IMR-90 (cell line): ENCODE results near the gene SLC4A3. TPM values are rescaled to one million over a fixed set of nuclear protein-coding genes. Genes with fewer than 3 reads are reported as not detected.
A peak's percentile ranks its signal among the peaks of the same experiment; 100 is the strongest.

Experiments used
- ATAC-seq: fragments of 200-7000 bp; cut with Tn5 transposase; 2 replicates; pipeline ENCODE4 v1.9.1; 2020; ENCODE audit warnings: low read depth, mild to moderate bottlenecking, moderate library complexity
- BruUV-seq: library from RNA; stranded (reverse); fragments of 400-500 nt; replicated peaks from 2 replicates; lab custom pipeline; 2021; lab: Mats Ljungman, UMichigan
- CTCF ChIA-PET: fragments of 300-600 bp; formaldehyde crosslinking; extraction: SDS; loops from one replicate; lab custom pipeline; 2021; ENCODE audit warnings: antibody characterized with exemption; lab: Yijun Ruan, JAX
- POLR2A ChIA-PET: fragments of 300-600 bp; sonication (Branson Sonifier 250); formaldehyde crosslinking; loops from one replicate; lab custom pipeline; 2022; ENCODE audit warnings: antibody characterized with exemption; ENCODE audit not compliant: unreplicated experiment; lab: Charles Lee
- DNase-seq: peaks from one replicate; pipeline ENCODE4 v3.0.0; 2013
- H2AFZ ChIP-seq: replicated peaks from 2 replicates; pipeline ENCODE3; 2013; ENCODE audit warnings: low read length, mild to moderate bottlenecking; ENCODE audit not compliant: poor library complexity
- H2AK5ac ChIP-seq: 2 replicates; pipeline ENCODE4 v1.6.1; 2013; ENCODE audit warnings: low read depth, low read length, inconsistent platforms
- H2AK9ac ChIP-seq: replicated peaks from 2 replicates; pipeline ENCODE3; 2013; ENCODE audit warnings: mild to moderate bottlenecking, low read depth, low read length, moderate library complexity; ENCODE audit not compliant: poor library complexity
- H2BK120ac ChIP-seq: 2 replicates; pipeline ENCODE4 v1.6.1; 2013; ENCODE audit warnings: low read depth, low read length, inconsistent platforms
- H2BK15ac ChIP-seq: 3 replicates; pipeline ENCODE4 v1.6.1; 2013; ENCODE audit warnings: low read depth, low read length, inconsistent platforms
- H2BK20ac ChIP-seq: 2 replicates; pipeline ENCODE4 v1.6.1; 2013; ENCODE audit warnings: low read depth, mild to moderate bottlenecking, inconsistent platforms, low read length, moderate library complexity
- H2BK5ac ChIP-seq: 2 replicates; pipeline ENCODE4 v1.6.1; 2013; ENCODE audit warnings: mild to moderate bottlenecking, low read depth, low read length, inconsistent platforms; ENCODE audit not compliant: poor library complexity, severe bottlenecking
- H3K14ac ChIP-seq: replicated peaks from 2 replicates; pipeline ENCODE4 v1.6.1; 2013; ENCODE audit warnings: low read depth, low read length, inconsistent platforms
- H3K18ac ChIP-seq: 2 replicates; pipeline ENCODE4 v1.6.1; 2013; ENCODE audit warnings: low read depth, low read length, control low read depth
- H3K23ac ChIP-seq: 2 replicates; pipeline ENCODE4 v1.6.1; 2013; ENCODE audit warnings: low read depth, low read length, inconsistent platforms
- H3K27ac ChIP-seq: 2 replicates; pipeline ENCODE4 v1.5.1; 2013; ENCODE audit warnings: mild to moderate bottlenecking, control low read depth, low read length; ENCODE audit not compliant: insufficient read depth
- H3K27me3 ChIP-seq: 2 replicates; pipeline ENCODE4 v1.6.1; 2013; ENCODE audit warnings: low read length; ENCODE audit not compliant: control insufficient read depth, insufficient read depth
- H3K36me3 ChIP-seq: 2 replicates; pipeline ENCODE4 v1.6.1; 2013; ENCODE audit warnings: low read length, mixed read lengths; ENCODE audit not compliant: control insufficient read depth, insufficient read depth
- H3K4ac ChIP-seq: 2 replicates; pipeline ENCODE4 v1.6.1; 2013; ENCODE audit warnings: low read depth, low read length, inconsistent platforms
- H3K4me1 ChIP-seq: 2 replicates; pipeline ENCODE4 v1.6.1; 2013; ENCODE audit warnings: low read length, mixed read lengths; ENCODE audit not compliant: control insufficient read depth, insufficient read depth
- H3K4me2 ChIP-seq: 2 replicates; pipeline ENCODE4 v1.6.1; 2013; ENCODE audit warnings: low read depth, mild to moderate bottlenecking, control low read depth, low read length, moderate library complexity
- H3K4me3 ChIP-seq: 2 replicates; pipeline ENCODE4 v1.5.1; 2013; ENCODE audit warnings: low read depth, mild to moderate bottlenecking, control low read depth, low read length, moderate library complexity; ENCODE audit not compliant: insufficient read depth
- H3K56ac ChIP-seq: 2 replicates; pipeline ENCODE4 v1.6.1; 2013; ENCODE audit warnings: low read length, inconsistent platforms; ENCODE audit not compliant: insufficient read depth; ENCODE audit errors: extremely low read depth
- H3K79me1 ChIP-seq, 2 experiments: 2 replicates each; pipeline ENCODE4 v1.6.1; 2013; ENCODE audit warnings: low read length in 2 of 2, inconsistent platforms in 1 of 2, low read depth in 1 of 2
- H3K9ac ChIP-seq: 2 replicates; pipeline ENCODE4 v1.6.1; 2013; ENCODE audit warnings: low read depth, low read length, control low read depth
- H3K9me1 ChIP-seq: 2 replicates; pipeline ENCODE4 v1.6.1; 2013; ENCODE audit warnings: low read length, inconsistent platforms; ENCODE audit not compliant: insufficient read depth
- H3K9me3 ChIP-seq: 2 replicates; pipeline ENCODE4 v1.6.1; 2013; ENCODE audit warnings: low read length; ENCODE audit not compliant: control insufficient read depth, insufficient read depth
- H4K20me1 ChIP-seq: 2 replicates; pipeline ENCODE4 v1.6.1; 2013; ENCODE audit warnings: low read length, inconsistent platforms; ENCODE audit not compliant: insufficient read depth
- H4K5ac ChIP-seq: 2 replicates; pipeline ENCODE4 v1.6.1; 2013; ENCODE audit warnings: mild to moderate bottlenecking, low read depth, low read length, control low read depth
- H4K8ac ChIP-seq, 2 experiments: 2 replicates each; pipeline ENCODE4 v1.6.1; 2013; ENCODE audit warnings: low read depth in 2 of 2, low read length in 2 of 2, control low read depth in 1 of 2, inconsistent platforms in 1 of 2
- H4K91ac ChIP-seq: 2 replicates; pipeline ENCODE4 v1.6.1; 2013; ENCODE audit warnings: low read depth, low read length, inconsistent platforms; ENCODE audit not compliant: insufficient read depth
- BHLHE40 ChIP-seq: fragments of 150-350 bp; IDR thresholded peaks from 2 replicates; pipeline ENCODE4 v1.6.1; 2016; ENCODE audit warnings: mild to moderate bottlenecking, low read depth, low read length
- CEBPB ChIP-seq: IDR thresholded peaks from 2 replicates; pipeline ENCODE4 v1.6.1; 2012; ENCODE audit warnings: low read depth, low read length, improper control_type of control experiment
- CHD1 ChIP-seq: IDR thresholded peaks from 2 replicates; pipeline ENCODE4 v1.6.1; 2012; ENCODE audit warnings: low read depth, low read length, improper control_type of control experiment
- CTCF ChIP-seq: conservative IDR thresholded peaks from 2 replicates; pipeline ENCODE4 v1.5.1; 2012; ENCODE audit warnings: mild to moderate bottlenecking, low read depth, low read length, improper control_type of control experiment
- ELK1 ChIP-seq: fragments of 150-350 bp; IDR thresholded peaks from 2 replicates; pipeline ENCODE4 v1.6.1; 2016; ENCODE audit warnings: low read depth, mild to moderate bottlenecking, low read length, moderate library complexity, borderline replicate concordance
- MAZ ChIP-seq: IDR thresholded peaks from 2 replicates; pipeline ENCODE4 v1.6.1; 2012; ENCODE audit warnings: low read depth, mild to moderate bottlenecking, low read length, improper control_type of control experiment, moderate library complexity, borderline replicate concordance
- MXI1 ChIP-seq: IDR thresholded peaks from 2 replicates; pipeline ENCODE4 v1.6.1; 2012; ENCODE audit warnings: low read depth, mild to moderate bottlenecking, low read length, moderate library complexity, borderline replicate concordance
- POLR2A ChIP-seq: IDR thresholded peaks from 2 replicates; pipeline ENCODE4 v1.6.1; 2012; ENCODE audit warnings: mild to moderate bottlenecking, low read depth, low read length
- RAD21 ChIP-seq: IDR thresholded peaks from 2 replicates; pipeline ENCODE4 v1.6.1; 2012; ENCODE audit warnings: low read length, improper control_type of control experiment
- RCOR1 ChIP-seq: IDR thresholded peaks from 2 replicates; pipeline ENCODE4 v1.6.1; 2012; ENCODE audit warnings: mild to moderate bottlenecking, low read length, improper control_type of control experiment; ENCODE audit not compliant: insufficient replicate concordance
- SMC3 ChIP-seq: fragments of 150-350 bp; IDR thresholded peaks from 2 replicates; pipeline ENCODE4 v1.6.1; 2016; ENCODE audit warnings: low read depth, mild to moderate bottlenecking, antibody characterized with exemption, low read length, moderate library complexity
- USF2 ChIP-seq: fragments of 150-350 bp; IDR thresholded peaks from 2 replicates; pipeline ENCODE4 v1.6.1; 2017; ENCODE audit warnings: mild to moderate bottlenecking, antibody characterized with exemption, low read length, low read depth
- WGBS, 2 experiments: methylation state at CpG; one replicate each; pipeline versions ENCODE4 v1.1.5 to v1.1.7; 2013; ENCODE audit warnings: missing lambda C conversion rate in 2 of 2; ENCODE audit not compliant: insufficient read length in 1 of 2; ENCODE audit errors: extremely low coverage in 2 of 2; 5-methylcytosine and 5-hydroxymethylcytosine counted together
- dilution Hi-C: fragments of 300-500 bp; cut with HindIII; formaldehyde crosslinking; loops from one replicate; pipeline ENCODE4 v1.14.3; 2018; ENCODE audit warnings: low sequenced_read_pairs; ENCODE audit not compliant: unreplicated experiment
- in situ Hi-C: fragments of 300-500 bp; cut with MboI; formaldehyde crosslinking; loops from 3 replicates; pipeline ENCODE4 v1.14.3; 2019; ENCODE audit warnings: low sequenced_read_pairs, inconsistent platforms, mixed read lengths
- intact Hi-C: fragments of 100-400 bp; cut with micrococcal nuclease; formaldehyde crosslinking; loops from 2 replicates; pipeline ENCODE4 v1.10.0; 2022
- polyA plus RNA-seq, 3 experiments: library from polyadenylated mRNA; depleted of rRNA; stranded (reverse); fragments of >200 nt; gene quantifications; 2 replicates each; pipeline ENCODE4 v1.2.3, GENCODE V29; 2012; ENCODE audit warnings: low replicate concordance in 1 of 3
- total RNA-seq: library from RNA; depleted of rRNA; stranded (reverse); fragments of >200 nt; gene quantifications from 2 replicates; pipeline ENCODE4 v1.2.3, GENCODE V29; 2012

Gene SLC4A3
- total and polyA plus RNA-seq, 2 of the 4 experiments (the other 2 are of a cell fraction): 0.90 to 6.1 TPM

GRCh38 chr2:219595256-219595655, 32.2 kb upstream of the SLC4A3 start:
- peak; percentile 27 for DNase-seq
- H4K5ac ChIP-seq: peak overlapping the region; percentile 20
- BruUV-seq: no TSS peak
- H4K8ac ChIP-seq: peak overlapping the region in 1 of 2 experiments; percentile 0; a peak in 1 of 4 replicates
- no peaks in the 10 kb centered on the region for H3K9me3 ChIP-seq
- no peak overlapping the region for H3K4ac ChIP-seq
- H2AFZ ChIP-seq: no peak overlapping the region
- no peak overlapping the region for H2AK9ac ChIP-seq
- peaks cover 6% of the 10 kb centered on the region; the same call in 1 of the 2 replicates for H3K9me1 ChIP-seq
- peaks cover 9 to 14% of the 10 kb centered on the region in 2 experiments for H3K79me1 ChIP-seq
- no peaks in the 10 kb centered on the region for H4K20me1 ChIP-seq
- H3K4me2 ChIP-seq: no peak overlapping the region; the same call in 1 of the 2 replicates
- WGBS, 2 experiments: no CpG with 5 or more reads among the region's 3 CpGs
- H3K36me3 ChIP-seq: no peaks in the 10 kb centered on the region
- no peak overlapping the region for H2BK120ac ChIP-seq
- H2BK5ac ChIP-seq: no peak overlapping the region
- dilution Hi-C loops (no loop called here), in situ Hi-C loops (no loop called here), intact Hi-C loops (loop anchor here (5.0 kb wide), 1 partner anchor 92 kb away; no protein-coding TSS in a partner anchor)
- H3K14ac ChIP-seq: no peak overlapping the region
- peaks cover 3% of the 10 kb centered on the region for H3K27me3 ChIP-seq
- no peak overlapping the region for H3K23ac ChIP-seq
- ATAC-seq: no peak
- no peak overlapping the region for H4K91ac ChIP-seq
- H2BK20ac ChIP-seq: no peak overlapping the region
- H3K27ac ChIP-seq: peak overlapping the region; percentile 7; the same call in 1 of the 2 replicates
- H2BK15ac ChIP-seq: no peak overlapping the region
- POLR2A ChIA-PET: no interaction called here
- CTCF ChIA-PET: no interaction called here
- H3K4me1 ChIP-seq: peaks cover 2% of the 10 kb centered on the region
- no peak overlapping the region for H3K4me3 ChIP-seq
- no peak for TF ChIP-seq USF2
- no peak for TF ChIP-seq ELK1
- TF ChIP-seq CHD1: no peak
- TF ChIP-seq MXI1: no peak
- TF ChIP-seq SMC3: no peak
- no peak for TF ChIP-seq CTCF
- TF ChIP-seq CEBPB: no peak
- TF ChIP-seq BHLHE40: no peak
- TF ChIP-seq RCOR1: no peak
- TF ChIP-seq RAD21: no peak
- no peak for TF ChIP-seq POLR2A
- no peak for TF ChIP-seq MAZ
- H3K56ac ChIP-seq: no peak overlapping the region
- no peak overlapping the region for H2AK5ac ChIP-seq
- H3K9ac ChIP-seq: 0 out of 2 replicates have a peak overlapping the region, but pooled peaks have one; percentile 30
- H3K18ac ChIP-seq: no peak overlapping the region
